GM21825 (cell line): ENCODE results near the gene CH25H.

Source experiments
- ATAC-seq: cut with Tn5 transposase; IDR thresholded peaks from one replicate; pipeline ENCODE4 v1.9.1; 2021; ENCODE audit warnings: mild to moderate bottlenecking, moderate library complexity; ENCODE audit not compliant: unreplicated experiment

CH25H gene

DNA sequence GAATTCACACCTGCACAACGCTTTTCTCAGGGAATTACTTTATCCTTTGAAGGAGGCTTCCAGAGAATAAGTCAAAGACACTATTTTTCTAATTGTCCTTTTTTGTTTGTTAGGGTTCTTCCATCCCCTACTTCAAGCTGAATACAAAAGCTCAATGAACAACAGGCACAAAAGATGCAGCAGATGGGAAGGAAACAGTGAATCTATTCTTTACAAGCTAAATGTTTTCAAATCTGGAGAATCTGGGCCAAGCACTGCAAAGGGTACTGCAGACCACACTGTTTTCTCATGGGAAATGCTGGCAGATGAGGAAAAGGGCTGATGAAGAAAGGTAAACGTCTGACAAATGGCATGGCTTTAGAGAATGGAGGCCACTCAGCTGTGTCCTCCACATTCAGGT, 25.9 kb upstream of the CH25H start:
- no peak for ATAC-seq

DNA sequence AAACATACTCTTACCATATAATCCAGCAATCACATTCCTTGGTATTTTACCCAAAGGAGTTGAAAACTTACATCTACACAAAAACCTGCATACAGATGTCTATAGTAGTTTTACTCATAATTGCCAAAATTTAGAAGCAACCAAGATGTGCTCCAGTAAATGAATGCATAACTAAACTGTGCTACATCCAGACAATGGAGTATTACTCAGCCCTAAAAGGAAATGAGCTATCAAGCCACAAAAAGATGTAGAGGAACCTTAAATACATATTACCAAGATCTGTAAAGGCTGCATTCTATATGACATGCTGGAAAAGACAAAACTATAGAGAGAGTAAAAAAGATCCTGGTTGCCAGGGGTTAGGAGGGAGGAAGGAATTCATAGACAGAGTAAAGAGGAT, 21.8 kb upstream of the CH25H start:
- no peak for ATAC-seq

DNA sequence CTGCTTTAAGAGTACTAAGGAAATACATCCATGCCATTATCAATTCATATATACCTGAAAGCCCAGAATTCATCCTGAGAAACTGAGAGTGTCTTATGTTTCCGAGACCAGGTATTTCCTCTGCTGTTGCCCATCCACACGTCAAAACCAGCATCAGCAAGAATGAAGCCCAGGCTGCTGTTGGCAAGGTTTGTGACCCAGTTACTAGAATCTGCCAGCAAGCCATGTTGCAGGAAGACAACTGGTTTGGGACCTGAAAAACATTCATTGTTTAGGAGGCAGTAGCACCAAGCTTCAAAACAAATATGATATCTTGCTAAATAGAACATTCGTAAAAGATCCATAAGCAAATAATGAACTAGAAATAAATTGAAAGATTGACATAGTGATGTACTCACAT, 21.0 kb upstream of the CH25H start:
- no peak for ATAC-seq

DNA sequence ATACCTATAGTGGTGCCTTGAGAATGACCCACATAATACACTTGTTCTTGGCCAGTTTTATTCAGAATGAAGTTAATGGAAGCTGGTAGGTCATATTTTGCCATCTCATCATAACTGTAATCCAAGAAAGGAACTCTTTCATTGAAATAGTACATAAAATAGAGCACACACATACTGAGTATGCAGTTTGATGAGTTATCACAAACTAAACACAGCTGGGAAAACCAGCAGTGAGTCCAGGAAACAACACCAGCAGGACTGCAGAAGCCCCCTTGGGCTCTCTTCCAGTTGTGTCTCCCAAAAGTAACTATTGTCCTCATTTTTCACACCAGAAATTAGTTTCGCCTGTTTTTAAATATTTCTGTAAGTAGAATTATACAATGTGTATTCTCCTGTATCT, 19.8 kb upstream of the CH25H start:
- ATAC-seq, result no peak

DNA sequence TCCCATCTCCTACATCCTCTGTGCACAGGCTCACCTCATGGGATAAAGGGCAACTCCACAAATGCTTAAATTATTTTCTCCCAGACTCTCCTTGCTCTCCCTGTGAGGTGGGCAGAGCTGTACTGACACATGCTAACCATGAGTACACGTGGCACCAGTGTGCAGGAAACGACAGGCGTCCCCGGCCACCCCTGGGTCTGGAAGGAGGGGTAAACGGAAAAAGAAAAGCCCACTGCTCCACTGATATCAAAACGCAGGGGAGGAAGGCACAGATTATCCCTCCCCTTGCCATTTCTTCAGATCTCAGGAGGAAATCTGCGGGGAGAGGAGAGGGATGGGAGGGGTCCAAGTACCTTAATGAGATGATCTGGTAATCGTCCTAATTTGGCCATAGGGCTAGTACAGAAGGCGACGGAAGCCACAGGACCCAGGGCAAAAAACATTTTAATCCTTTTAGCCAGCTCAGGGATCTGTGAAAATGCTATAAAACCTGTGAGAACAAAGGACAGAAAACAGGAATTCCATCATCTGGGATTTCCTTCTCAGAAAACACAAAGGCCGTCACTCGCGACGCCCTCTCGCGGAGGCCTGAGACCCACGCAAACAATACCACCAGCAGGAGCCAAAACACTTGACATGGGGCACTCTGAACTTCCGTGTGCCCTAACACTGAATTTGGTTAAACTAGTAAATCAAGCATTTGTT, 17.8 kb upstream of the CH25H start:
- ATAC-seq, result no peak

DNA sequence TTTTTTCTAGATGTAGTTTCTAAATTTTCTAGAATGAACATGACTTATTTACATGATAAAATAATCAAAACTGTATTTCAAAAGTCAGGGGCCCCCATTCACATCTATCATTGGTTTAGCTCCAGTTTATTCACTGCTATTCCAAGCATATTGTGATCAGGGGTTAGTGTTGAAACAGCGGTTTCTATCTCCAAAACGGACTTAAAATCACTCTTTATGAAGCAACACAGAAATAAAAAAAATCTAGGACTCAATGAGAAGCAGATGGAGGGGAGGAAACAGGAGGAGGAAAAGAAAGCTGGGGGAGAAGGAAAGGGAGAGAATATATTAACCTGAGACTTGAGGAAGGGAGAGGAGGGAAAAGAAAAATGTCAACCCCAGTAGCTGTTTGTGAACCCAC, 14.8 kb upstream of the CH25H start:
- ATAC-seq, result no peak

DNA sequence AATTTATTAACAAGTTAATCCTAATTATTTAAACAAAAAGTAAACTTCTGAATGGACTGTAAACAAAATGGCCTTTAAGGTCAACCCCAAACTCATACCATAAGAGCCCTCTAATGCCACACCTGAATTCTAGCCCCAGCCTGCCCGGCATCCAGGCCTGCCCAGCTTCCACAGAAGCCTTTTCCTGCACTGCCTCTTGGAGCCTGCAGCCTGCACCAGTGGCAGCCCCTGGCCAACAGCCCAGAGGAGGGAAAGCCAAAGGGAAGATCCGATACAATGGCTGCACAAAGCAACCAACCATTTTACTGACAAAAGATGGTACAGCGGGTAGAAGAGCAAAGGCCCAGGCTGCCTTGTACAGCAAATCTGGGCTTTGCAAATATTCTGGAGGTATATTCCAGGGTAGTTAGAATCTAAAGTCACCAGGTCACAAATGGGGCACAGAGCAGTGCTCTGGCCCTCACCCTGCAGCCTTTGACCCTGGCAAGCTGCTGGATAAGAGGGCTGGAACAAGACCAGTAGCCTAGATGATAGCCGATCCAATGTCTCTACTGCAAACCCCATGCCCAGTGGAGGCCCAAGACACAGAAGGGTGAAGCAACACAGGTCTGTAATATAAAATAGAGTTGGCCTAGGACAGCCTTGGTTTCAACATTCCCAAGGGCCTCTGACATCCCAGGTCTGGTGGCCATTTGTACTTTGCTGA, 12.5 kb upstream of the CH25H start:
- no peak for ATAC-seq

DNA sequence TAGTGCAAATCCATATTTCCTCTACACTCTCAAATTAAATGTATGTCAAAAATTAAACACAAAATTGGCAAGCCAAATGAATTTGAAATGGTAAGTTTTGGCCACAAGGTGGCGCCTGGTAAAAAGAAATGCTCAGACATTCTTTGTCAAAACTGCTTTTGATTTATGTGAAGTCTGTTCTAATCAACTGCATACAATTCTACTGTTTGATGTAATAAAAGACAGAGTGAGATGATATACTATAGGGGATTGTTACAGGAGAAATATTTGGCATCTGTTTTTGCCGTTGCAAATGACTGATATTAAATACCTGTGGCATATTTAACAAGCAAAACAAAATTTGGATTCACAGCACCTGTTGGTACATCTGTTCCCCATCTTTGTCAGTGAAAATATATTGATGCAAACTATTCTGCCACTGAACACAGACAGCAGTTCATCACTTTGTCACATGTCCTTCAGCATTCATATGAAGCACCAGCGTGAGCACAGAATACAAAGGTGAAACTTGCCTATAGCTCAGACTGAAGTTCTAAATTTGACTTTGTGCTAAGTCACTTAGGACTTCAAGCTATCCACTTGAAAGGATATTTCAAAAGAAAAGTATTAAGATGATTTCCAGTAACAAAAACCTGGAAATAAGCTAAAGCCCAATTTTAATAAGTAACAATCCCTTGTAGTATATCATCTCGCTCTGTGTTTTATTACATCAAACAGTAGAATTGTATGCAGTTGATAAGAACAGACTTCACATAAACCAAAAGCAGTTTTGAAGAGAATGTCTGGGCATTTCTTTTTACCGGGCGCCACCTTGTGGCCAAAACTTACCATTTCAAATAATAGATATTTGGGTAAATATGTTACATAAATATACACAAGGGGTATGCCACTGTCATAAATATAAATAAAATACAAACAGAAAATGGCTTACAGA, 10.2 kb upstream of the CH25H start:
- no peak for ATAC-seq

DNA sequence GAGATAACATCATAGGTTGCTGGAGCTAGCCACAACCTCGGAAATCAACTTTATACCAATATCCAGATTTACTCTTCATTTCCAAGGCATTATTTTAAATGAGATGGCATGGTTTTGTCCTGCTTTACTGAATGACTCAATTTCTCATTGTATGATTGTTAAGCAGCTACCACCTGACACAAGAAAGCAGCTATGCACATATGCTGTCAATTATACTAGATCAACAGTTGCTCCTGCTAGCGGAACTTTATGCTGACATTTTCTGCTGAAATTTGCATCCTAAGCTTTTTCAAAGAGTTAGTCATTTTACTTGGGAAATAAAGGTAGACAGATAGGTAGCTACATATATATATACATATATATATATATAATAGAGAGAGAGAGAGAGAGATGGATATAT, 8.9 kb upstream of the CH25H start:
- ATAC-seq, result no peak

DNA sequence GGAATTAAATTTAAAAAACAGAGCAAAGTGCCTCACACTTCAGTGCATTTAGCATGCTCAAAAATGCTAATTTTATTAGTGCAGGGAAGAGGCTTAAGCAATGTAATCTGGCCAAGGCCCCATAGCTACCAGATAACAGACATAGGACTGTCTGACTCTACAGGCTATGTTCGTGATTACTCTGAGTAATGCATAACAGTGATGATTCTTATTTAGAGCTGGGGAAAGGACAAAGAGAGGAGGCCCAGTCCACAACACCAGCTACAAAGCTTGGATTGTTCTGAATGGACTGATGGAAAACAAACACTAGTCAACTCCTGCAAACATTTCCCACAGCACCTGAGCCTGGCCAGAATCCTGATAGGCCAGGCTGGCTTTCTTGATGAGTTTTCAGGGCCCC, 8.4 kb upstream of the CH25H start:
- no peak for ATAC-seq

DNA sequence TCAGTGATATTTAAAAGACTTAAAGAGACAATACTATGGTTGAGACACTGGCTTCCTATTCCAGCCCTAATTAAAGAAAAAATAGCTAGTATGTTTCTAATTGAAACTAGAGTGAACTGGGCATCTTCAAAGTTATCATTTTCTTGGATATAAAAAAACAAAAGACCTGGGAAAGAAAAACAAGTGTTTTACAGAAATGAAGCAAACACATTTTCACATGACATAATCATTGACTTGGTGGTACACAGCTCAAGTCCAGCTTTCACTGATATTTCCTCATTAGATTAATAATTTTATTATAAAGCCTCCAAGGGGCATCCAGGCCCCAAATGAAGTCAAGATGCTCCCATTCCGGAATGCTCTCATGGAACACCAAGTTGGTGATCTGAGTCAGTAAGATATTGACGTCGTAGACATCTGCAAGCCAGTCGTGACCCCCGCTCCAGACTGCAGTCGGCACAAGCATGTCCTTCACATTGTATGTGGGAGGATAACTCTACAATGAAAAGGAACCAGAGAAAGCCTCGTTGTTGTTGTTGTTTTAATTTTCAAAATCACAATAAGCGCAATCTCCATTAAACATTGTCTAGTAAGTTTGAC, 7.5 kb upstream of the CH25H start:
- no peak for ATAC-seq

DNA sequence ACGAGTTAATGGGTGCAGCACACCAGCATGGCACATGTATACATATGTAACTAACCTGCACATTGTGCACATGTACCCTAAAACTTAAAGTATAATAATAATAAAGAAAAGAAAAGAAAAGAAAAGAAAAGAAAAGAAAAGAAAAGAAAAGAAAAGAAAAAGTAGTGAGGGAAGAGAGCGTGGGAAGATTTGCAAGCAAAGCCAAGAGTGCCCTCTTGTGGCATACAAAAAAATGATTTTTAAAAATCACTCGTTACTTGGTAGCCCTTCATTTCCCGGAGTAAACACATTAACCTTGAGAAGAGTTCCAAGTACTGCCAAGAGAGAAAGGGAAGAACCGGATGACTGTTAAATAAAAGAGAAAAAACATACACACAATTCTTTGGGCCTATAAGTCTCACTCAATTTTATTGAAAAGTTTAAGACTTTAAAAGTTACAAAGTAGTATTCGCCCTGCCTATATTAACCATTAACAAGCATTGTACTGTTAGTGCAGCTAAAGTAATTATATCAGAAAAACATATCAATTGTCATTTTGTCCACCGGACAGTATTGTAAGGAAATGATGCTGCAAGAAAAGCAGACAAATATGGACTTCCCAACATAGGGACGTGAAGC, 6.2 kb upstream of the CH25H start:
- ATAC-seq, result no peak

DNA sequence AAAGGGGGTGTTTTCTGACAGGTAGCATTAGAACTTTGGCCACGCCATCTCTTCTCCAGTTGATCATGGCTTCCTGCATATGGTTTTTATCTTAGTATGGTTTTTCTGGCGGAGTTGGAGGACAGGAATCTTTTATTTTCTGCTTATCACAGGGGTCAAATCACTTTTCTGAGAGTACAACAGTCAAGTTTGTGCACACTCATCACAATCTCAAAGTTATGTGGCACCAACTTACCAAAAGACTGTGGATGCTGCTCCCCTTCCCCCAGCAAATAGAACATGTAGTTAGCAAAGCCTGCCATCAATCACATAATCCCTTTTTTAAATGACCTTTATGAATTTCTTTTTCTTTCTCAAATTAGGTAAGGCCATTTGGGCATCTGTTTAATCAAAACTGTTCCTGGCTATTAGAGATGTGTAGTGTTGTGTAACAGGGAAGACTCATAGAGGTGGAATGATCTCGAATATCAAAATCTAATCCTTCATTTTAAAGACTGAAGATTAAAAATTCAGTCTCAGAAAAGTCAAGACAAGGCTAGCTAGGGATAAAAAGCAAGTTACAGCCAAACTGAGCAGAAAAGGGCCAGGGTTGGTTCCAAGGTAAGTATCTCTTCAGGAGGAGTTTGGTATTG, 3.8 kb upstream of the CH25H start:
- ATAC-seq, result no peak

DNA sequence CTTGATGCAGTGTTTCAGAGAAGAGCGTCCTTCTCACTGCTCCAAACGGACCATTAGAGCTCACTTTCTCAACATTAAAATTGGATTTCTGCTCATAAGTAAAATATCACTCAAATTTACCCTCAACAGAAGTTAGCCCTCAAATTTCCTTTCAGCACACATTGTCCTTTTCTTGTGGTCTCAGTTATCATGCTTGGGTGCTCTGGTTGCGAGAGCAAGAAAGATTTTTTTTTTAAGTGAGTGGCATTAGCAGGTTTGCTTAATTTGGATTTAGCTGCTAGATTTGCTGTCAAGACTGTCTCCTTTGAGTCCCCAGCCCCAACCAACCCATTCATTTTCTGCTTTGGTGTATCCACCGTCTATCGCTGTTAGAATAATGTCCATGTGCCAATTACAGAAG, 2.6 kb upstream of the CH25H start:
- ATAC-seq, result no peak

DNA sequence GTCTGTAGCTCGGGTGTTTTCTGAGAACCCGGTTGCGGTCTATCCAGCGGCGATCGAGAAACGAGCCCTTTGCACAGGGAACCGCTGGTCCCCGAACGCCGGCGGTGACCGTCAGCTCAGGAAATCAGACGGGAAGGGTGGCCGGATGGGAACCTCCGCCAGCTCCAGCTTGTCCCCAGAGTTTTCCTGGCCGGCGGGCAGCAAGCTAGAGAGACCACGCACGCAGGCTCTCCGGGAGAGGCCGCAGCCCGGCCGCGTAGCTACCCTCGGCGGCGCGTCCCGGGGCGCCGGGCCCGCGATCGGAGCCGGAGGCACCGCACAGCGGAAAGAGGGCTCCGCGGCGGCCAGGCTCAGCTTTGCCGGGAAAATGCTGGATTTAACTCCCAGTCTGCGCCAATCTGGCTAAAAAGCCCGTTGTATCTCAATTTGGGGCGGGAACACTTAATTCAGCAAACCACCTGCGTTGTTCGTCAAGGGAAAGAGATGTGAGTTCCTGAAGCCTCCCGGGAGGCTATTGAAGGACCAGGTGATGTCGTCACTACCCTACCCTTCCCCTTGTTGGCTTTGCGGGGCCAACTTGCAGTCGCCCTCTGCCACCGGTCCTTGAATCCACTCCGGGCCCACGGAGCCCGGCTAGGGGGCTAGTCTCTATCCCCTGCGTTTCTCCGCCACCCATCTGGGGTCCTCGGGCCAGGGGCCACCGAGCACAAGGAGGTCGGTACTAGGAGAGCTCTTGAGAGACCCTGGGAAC, 859 bp upstream of the CH25H start:
- no peak for ATAC-seq

DNA sequence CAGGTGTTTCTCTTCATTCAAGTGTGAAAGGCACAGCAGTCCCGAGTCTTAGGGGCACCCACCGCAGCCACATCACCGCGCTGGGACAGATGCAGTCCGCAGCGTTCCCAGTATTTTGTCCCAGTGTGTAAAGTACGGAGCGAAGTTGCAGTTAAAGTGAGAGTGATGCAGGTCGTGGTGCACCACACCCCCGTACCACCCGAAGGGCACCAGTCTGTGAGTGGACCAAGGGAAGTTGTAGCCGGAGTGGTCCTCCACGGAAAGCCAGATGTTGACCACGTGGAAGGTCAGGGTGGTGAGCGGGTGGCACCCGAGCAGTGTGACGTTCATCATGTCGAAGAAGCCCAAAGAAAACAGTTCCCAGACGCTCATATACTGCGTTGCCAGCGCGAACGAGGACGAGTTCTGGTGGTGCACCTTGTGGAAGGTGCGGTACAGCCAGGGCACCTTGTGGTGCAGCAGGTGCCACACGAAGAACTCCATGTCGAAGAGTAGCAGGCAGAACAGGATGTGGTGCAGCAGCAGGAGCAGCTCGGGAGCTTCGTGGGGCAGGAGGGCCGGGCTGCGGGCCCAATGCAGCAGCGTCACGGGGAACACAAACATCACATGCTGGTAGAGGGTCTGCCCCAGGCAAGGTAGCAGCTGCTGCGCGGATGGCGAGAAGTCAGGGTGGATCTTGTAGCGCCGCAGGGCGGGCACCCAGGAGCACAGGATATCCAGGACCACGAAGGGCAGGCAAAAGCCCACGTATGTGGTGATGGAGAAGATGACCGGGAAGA, 526 bp downstream of the CH25H start:
- ATAC-seq, result no peak

DNA sequence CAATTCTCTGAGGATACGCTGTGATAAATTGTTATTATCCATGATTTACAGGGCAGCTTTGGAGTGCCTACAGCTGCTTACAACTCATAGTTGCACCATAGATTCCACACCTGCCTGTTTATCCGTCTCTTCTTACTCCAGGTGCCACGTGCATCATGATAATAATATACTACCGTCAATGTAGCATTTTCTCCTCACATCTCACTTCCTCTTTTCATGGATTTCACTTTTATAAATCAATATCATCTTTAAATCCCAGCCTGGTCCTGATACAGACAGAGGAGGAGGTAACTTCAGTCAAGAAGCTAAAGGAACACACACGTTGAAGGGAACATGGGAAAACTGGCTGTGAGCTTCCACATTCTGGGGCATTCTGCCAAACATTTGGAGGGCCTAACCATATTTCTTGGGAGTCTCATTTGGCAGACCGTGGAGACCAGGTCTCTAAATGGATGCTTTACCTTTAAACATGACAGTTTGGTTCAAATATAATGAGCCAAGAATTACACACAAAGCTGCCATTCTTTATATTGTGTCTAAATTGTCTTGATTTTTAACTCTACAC, 2.4 kb downstream of the CH25H start:
- ATAC-seq, result no peak

DNA sequence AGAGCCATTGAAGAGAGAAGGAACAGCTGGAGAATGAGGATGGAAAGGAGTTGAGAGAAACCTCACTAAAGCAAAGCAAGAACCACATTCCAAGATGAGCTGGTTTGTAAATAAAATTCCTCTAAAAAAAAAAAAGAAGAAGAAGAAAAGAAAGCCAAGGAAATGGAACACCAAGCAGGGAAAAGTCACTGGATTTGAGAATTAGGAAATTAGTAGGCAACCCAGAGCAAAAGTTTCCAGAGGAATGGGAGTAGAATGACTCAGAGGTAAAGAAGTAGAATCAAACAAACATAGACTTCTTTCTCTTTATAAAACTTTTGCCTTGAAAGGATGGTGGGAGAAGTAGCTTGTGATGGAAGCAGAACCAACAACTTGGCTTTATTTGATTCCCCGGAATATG, 3.9 kb downstream of the CH25H start:
- no peak for ATAC-seq

DNA sequence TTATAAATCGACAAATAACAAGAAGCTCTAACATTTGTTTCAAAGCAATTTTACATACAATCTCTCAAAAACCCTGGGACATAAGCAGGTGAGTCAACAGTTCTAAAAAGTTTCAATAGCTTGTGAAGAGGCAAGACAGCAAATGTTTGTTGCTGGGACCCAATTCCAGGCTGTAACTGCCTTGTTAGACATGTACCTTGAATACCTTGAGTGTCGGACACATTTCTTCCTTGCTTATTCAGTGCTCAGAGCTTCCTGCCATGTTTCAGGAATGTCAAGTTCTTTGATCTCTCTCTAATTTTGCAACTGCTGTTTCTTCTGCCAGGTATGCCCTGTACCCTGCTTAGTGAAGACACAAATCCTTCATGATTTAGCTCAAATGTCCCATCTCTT, 5.1 kb downstream of the CH25H start:
- ATAC-seq, result no peak
